Choroid plexus epithelial cell (primary cell): ENCODE measurements around the gene DLX4.

ENCODE experiments used
- DNase-seq: peaks from one replicate; pipeline ENCODE4 v3.0.0-alpha.2; 2010; ENCODE audit warnings: low read depth
- H3K4me3 ChIP-seq: 2 replicates; pipeline ENCODE4 v1.5.1; 2011; ENCODE audit warnings: low read depth, mild to moderate bottlenecking, control low read depth, low read length, moderate library complexity
- CTCF ChIP-seq: conservative IDR thresholded peaks from 2 replicates; pipeline ENCODE4 v1.5.1; 2011; ENCODE audit warnings: low read depth, mild to moderate bottlenecking, control low read depth, inconsistent platforms, low read length, moderate library complexity

DLX4 gene

GRCh38 chr17:49997301-49997650 lies 28.3 kb downstream of the DLX4 start:
- DNase-seq = no peak

GRCh38 chr17:49997773-49998703 lies 29.0 kb downstream of the DLX4 start:
- H3K4me3 ChIP-seq = no peak overlapping the region
- peak; percentile 91 for TF ChIP-seq CTCF
- DNase-seq = peak; percentile 89

More at GRCh38 chr17:49997301-49997650, 28.3 kb downstream of the DLX4 start:
- no peak for TF ChIP-seq CTCF
- H3K4me3 ChIP-seq = no peak overlapping the region

- no peak for TF ChIP-seq CTCF
- no peak for DNase-seq
- no peak overlapping the region for H3K4me3 ChIP-seq
Measured at GRCh38 chr17:49998836-49999511, 30.0 kb downstream of the DLX4 start.

- no peak overlapping the region for H3K4me3 ChIP-seq
- TF ChIP-seq CTCF = no peak
- no peak for DNase-seq
Measured at GRCh38 chr17:50003911-50004310, 34.9 kb downstream of the DLX4 start.

- no peak for TF ChIP-seq CTCF
- DNase-seq = no peak
- no peak overlapping the region for H3K4me3 ChIP-seq
Measured at GRCh38 chr17:50009282-50009681, 40.3 kb downstream of the DLX4 start.

GRCh38 chr17:50013079-50013478 lies 44.1 kb downstream of the DLX4 start:
- no peak for TF ChIP-seq CTCF
- H3K4me3 ChIP-seq = no peak overlapping the region
- no peak for DNase-seq
